K562 (cell line): ENCODE data around the gene OR2C1. TPM values are rescaled to one million over a fixed set of nuclear protein-coding genes. Genes with fewer than 3 reads are reported as not detected.
A peak's percentile ranks its signal among the peaks of the same experiment; 100 is the strongest.

Source experiments
- BRCA1 ChIP-seq, 2 experiments: fragments of 450-650 bp in 1 of 2; sonication (generic) in 1 of 2; formaldehyde crosslinking in 1 of 2; IDR thresholded peaks; 2 replicates each; pipeline versions ENCODE4 v1.5.0 to v1.6.1; 2017 to 2020; ENCODE audit warnings: mild to moderate bottlenecking in 1 of 2, missing genetic modification reagents in 1 of 2
- CBX1 ChIP-seq: sonication (generic); IDR thresholded peaks from 2 replicates; pipeline ENCODE4 v1.6.1; 2016; ENCODE audit warnings: antibody characterized with exemption, low read depth, mild to moderate bottlenecking
- CBX8 ChIP-seq: fragments of 200-600 bp; sonication (generic); IDR thresholded peaks from 2 replicates; pipeline ENCODE4 v1.6.1; 2012; ENCODE audit warnings: borderline replicate concordance, mixed run types, low read depth, mild to moderate bottlenecking, moderate library complexity, mixed read lengths, low read length, control low read depth, inconsistent platforms; ENCODE audit not compliant: poor library complexity, severe bottlenecking; ENCODE audit errors: extremely low read depth
- CC2D1A ChIP-seq: fragments of 450-650 bp; IDR thresholded peaks from 2 replicates; pipeline ENCODE4 v1.6.1; 2017; ENCODE audit warnings: mild to moderate bottlenecking
- ELF4 ChIP-seq: fragments of 450-650 bp; formaldehyde crosslinking; IDR thresholded peaks from 2 replicates; pipeline ENCODE4 v1.4.0; 2022; ENCODE audit warnings: missing genetic modification characterization
- HSF4 ChIP-seq: fragments of 250-450 bp; sonication (Bioruptor Pico); IDR thresholded peaks from 2 replicates; pipeline ENCODE4 v2.1.2; 2022; ENCODE audit warnings: mild to moderate bottlenecking, moderate library complexity, borderline replicate concordance
- KAT8 ChIP-seq: fragments of 450-650 bp; IDR thresholded peaks from 2 replicates; pipeline ENCODE4 v1.6.1; 2016; ENCODE audit warnings: low read depth, mild to moderate bottlenecking
- MED1 ChIP-seq: sonication (generic); formaldehyde crosslinking; IDR thresholded peaks from 2 replicates; pipeline ENCODE4 v1.8.1; 2023; ENCODE audit warnings: missing genetic modification reagents, borderline replicate concordance
- MEF2A ChIP-seq: IDR thresholded peaks from 2 replicates; pipeline ENCODE4 v1.6.1; 2011; ENCODE audit warnings: low read depth, mild to moderate bottlenecking, low read length, moderate library complexity; ENCODE audit not compliant: control insufficient read depth
- NCOA1 ChIP-seq: fragments of 450-650 bp; IDR thresholded peaks from 2 replicates; pipeline ENCODE4 v1.6.1; 2016; ENCODE audit warnings: low read depth
- NCOA4 ChIP-seq: fragments of 450-650 bp; IDR thresholded peaks from 2 replicates; pipeline ENCODE4 v1.6.1; 2018; ENCODE audit warnings: mild to moderate bottlenecking; ENCODE audit not compliant: partially characterized antibody
- NFIX ChIP-seq: fragments of 250-450 bp; sonication (Bioruptor Pico); IDR thresholded peaks from 2 replicates; pipeline ENCODE4 v1.4.0; 2020; ENCODE audit warnings: low read depth, mild to moderate bottlenecking, moderate library complexity
- POLR2AphosphoS5 ChIP-seq: IDR thresholded peaks from 2 replicates; pipeline ENCODE4 v1.6.1; 2011; ENCODE audit warnings: mild to moderate bottlenecking, low read depth, low read length, moderate library complexity; ENCODE audit not compliant: control insufficient read depth, insufficient read depth
- SIN3A ChIP-seq, 2 experiments: fragments of 150-350 bp in 1 of 2; IDR thresholded peaks; 2 replicates each; pipeline ENCODE4 v1.6.1; 2011 to 2016; ENCODE audit warnings: borderline replicate concordance in 2 of 2, low read depth in 2 of 2, low read length in 2 of 2, mild to moderate bottlenecking in 2 of 2, moderate library complexity in 2 of 2; ENCODE audit not compliant: control insufficient read depth in 1 of 2
- SOX6 ChIP-seq: fragments of 450-650 bp; IDR thresholded peaks from 2 replicates; pipeline ENCODE4 v1.6.1; 2014; ENCODE audit warnings: mild to moderate bottlenecking
- TAF15 ChIP-seq: fragments of 200-400 bp; formaldehyde crosslinking; IDR thresholded peaks from 2 replicates; pipeline ENCODE4 v1.6.1; 2017; ENCODE audit warnings: mild to moderate bottlenecking, low read depth, low read length, moderate library complexity
- TBL1XR1 ChIP-seq, 2 experiments: IDR thresholded peaks; 2 replicates each; pipeline ENCODE4 v1.6.1; 2012; ENCODE audit warnings: improper control_type of control experiment in 2 of 2, low read length in 2 of 2, mild to moderate bottlenecking in 1 of 2
- THRAP3 ChIP-seq: fragments of 450-650 bp; IDR thresholded peaks from 2 replicates; pipeline ENCODE4 v1.6.1; 2016; ENCODE audit warnings: mild to moderate bottlenecking, inconsistent platforms, borderline replicate concordance
- YBX1 ChIP-seq: fragments of 450-650 bp; IDR thresholded peaks from 2 replicates; pipeline ENCODE4 v1.7.1; 2016; ENCODE audit warnings: mild to moderate bottlenecking
- YY1 ChIP-seq, 3 experiments: IDR thresholded peaks; 2 replicates each; pipeline ENCODE4 v1.6.1; 2011; ENCODE audit warnings: low read length in 2 of 3, mild to moderate bottlenecking in 2 of 3, moderate library complexity in 2 of 3, borderline replicate concordance in 1 of 3, control low read depth in 1 of 3, low read depth in 1 of 3; ENCODE audit not compliant: insufficient read depth in 3 of 3, insufficient replicate concordance in 2 of 3, control insufficient read depth in 1 of 3, insufficient read length in 1 of 3; ENCODE audit errors: extremely low read depth in 1 of 3
- ZNF263 ChIP-seq: sonication (generic); formaldehyde crosslinking; IDR thresholded peaks from 2 replicates; pipeline ENCODE4 v1.8.0; 2022; ENCODE audit warnings: mild to moderate bottlenecking, missing genetic modification reagents, borderline replicate concordance
- ZNF431 ChIP-seq: sonication (generic); formaldehyde crosslinking; IDR thresholded peaks from 2 replicates; pipeline ENCODE4 v1.8.0; 2022; ENCODE audit warnings: mild to moderate bottlenecking, missing genetic modification reagents
- ZNF696 ChIP-seq: fragments of 250-450 bp; sonication (Bioruptor Pico); conservative IDR thresholded peaks from 2 replicates; pipeline ENCODE4 v1.4.0; 2020; ENCODE audit warnings: mild to moderate bottlenecking, moderate library complexity
- ZNF75A ChIP-seq: fragments of 450-650 bp; formaldehyde crosslinking; IDR thresholded peaks from 2 replicates; pipeline ENCODE4 v1.4.0; 2020; ENCODE audit warnings: mild to moderate bottlenecking
- ZNF785 ChIP-seq: fragments of 250-450 bp; sonication (Bioruptor Pico); IDR thresholded peaks from 2 replicates; pipeline ENCODE4 v1.4.0; 2020; ENCODE audit warnings: mild to moderate bottlenecking
- polyA plus RNA-seq, 8 experiments: library from polyadenylated mRNA; depleted of rRNA in 4 of 8; stranded (reverse) in 5 of 8; unstranded in 3 of 8; fragments of >200 nt; fragmentation: Nextera tagmentation in 2 of 8; fragmentation: Illumina TruSeq in 1 of 8; extraction: Ambion mirVana in 2 of 8; extraction: Trizol in 1 of 8; gene quantifications; 2 replicates each; pipeline versions ENCODE4 v1.2.1 to v1.2.3, GENCODE V29; 2011 to 2014; ENCODE audit warnings: inconsistent platforms in 1 of 8, missing spikeins in 1 of 8
- total RNA-seq, 7 experiments: library from RNA; depleted of rRNA in 6 of 7; stranded (reverse); fragments of >200 nt in 6 of 7; fragmentation: Illumina TruSeq in 2 of 7; extraction: Trizol in 2 of 7; gene quantifications; 2 replicates each; pipeline versions ENCODE4 v1.2.1 to v1.2.3, GENCODE V29; 2011 to 2021; ENCODE audit warnings: low replicate concordance in 1 of 7
- TF ChIP-seq, protein P1 (sequence below): sonication (generic); formaldehyde crosslinking; IDR thresholded peaks from 2 replicates; pipeline ENCODE4 v1.8.0; 2022; ENCODE audit warnings: mild to moderate bottlenecking, missing genetic modification reagents, borderline replicate concordance
- TF ChIP-seq, protein P2 (sequence below): fragments of 450-650 bp; formaldehyde crosslinking; IDR thresholded peaks from 2 replicates; pipeline ENCODE4 v1.4.0; 2022; ENCODE audit warnings: missing genetic modification characterization

The OR2C1 gene
- total and polyA plus RNA-seq, 9 of the 15 experiments (the other 6 are each of a cell fraction or from before 2014, with no cell fraction given): not detected

DNA sequence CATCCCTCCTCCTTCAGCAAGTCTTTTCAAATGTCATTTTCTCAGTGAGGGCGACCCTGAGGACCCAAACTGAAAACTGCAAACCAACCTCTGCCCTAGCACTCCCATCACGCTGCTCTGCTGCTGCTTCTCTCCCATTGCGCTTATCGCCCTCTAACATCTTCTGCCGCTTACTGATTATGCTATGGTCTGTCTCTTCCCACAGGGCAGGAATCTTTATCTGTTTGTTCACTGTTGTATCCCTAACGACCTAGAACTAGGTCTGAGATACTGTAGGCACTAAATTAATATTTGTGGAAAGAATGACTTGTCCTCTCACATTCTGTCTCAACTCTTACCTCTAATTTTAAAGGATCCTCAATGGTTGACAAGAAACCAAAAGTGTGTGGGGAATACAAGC lies 32.6 kb downstream of the OR2C1 start (continued):
- TF ChIP-seq ZNF696 (no peak), ZNF263 (no peak), BRCA1 (IDR thresholded peaks at IDR 0.05) (no peak), BRCA1 (CRISPR knock-in tag; IDR thresholded peaks at IDR 0.05) (no peak), NCOA1 (peak; percentile 61; the same call in 1 of the 2 replicates), ZNF785 (CRISPR knock-in tag) (no peak), TAF15 (no peak), SOX6 (peak; percentile 91), YBX1 (no peak), MED1 (CRISPR knock-in tag) (no peak), CBX1 (no peak; the same call in 1 of the 2 replicates), CC2D1A (peak; percentile 38; the same call in 1 of the 2 replicates), TBL1XR1 (IDR thresholded peaks at IDR 0.05; ENCODE audit: low read length in 2 of 2) (peak; percentile 50 to 76; a peak in 3 of 4 replicates), YY1 (IDR thresholded peaks at IDR 0.05; ENCODE audit: borderline replicate concordance in 1 of 3, control insufficient read depth in 1 of 3, extremely low read depth in 1 of 3, insufficient read depth in 3 of 3, insufficient read length in 1 of 3, insufficient replicate concordance in 2 of 3, low read depth in 1 of 3, low read length in 2 of 3) (no peak), ZNF431 (no peak), HSF4 (CRISPR knock-in tag) (no peak), ZNF75A (CRISPR knock-in tag) (peak; percentile 78), POLR2AphosphoS5 (peak; percentile 72; the same call in 1 of the 2 replicates), ELF4 (no peak), SIN3A (IDR thresholded peaks at IDR 0.05; ENCODE audit: borderline replicate concordance in 2 of 2, control insufficient read depth in 1 of 2, low read depth in 2 of 2, low read length in 2 of 2) (no peak), NCOA4 (no peak), NFIX (CRISPR knock-in tag) (no peak), MEF2A (no peak), CBX8 (no peak), KAT8 (no peak), THRAP3 (no peak)
- TF ChIP-seq, protein P1, sequence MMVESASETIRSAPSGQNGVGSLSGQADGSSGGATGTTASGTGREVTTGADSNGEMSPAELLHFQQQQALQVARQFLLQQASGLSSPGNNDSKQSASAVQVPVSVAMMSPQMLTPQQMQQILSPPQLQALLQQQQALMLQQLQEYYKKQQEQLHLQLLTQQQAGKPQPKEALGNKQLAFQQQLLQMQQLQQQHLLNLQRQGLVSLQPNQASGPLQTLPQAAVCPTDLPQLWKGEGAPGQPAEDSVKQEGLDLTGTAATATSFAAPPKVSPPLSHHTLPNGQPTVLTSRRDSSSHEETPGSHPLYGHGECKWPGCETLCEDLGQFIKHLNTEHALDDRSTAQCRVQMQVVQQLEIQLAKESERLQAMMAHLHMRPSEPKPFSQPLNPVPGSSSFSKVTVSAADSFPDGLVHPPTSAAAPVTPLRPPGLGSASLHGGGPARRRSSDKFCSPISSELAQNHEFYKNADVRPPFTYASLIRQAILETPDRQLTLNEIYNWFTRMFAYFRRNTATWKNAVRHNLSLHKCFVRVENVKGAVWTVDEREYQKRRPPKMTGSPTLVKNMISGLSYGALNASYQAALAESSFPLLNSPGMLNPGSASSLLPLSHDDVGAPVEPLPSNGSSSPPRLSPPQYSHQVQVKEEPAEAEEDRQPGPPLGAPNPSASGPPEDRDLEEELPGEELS (CRISPR knock-in tag): no peak
- TF ChIP-seq, protein P2, sequence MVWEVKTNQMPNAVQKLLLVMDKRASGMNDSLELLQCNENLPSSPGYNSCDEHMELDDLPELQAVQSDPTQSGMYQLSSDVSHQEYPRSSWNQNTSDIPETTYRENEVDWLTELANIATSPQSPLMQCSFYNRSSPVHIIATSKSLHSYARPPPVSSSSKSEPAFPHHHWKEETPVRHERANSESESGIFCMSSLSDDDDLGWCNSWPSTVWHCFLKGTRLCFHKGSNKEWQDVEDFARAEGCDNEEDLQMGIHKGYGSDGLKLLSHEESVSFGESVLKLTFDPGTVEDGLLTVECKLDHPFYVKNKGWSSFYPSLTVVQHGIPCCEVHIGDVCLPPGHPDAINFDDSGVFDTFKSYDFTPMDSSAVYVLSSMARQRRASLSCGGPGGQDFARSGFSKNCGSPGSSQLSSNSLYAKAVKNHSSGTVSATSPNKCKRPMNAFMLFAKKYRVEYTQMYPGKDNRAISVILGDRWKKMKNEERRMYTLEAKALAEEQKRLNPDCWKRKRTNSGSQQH (CRISPR knock-in tag): no peak
